Body of pancreas (tissue), 4 donors: Measurements from ENCODE around the gene ARHGEF3. TPM values are rescaled to one million over a fixed set of nuclear protein-coding genes. Genes with fewer than 3 reads are reported as not detected.

Source experiments
- ATAC-seq: fragments of 150-250 bp; one replicate; pipeline ENCODE4 v1.9.1; 2016
- DNase-seq, 4 donors: peaks; one replicate each; pipeline ENCODE4 v3.0.0-alpha.2; 2019
- H3K27ac ChIP-seq, 4 donors: fragments of 200-600 bp; sonication (generic); 1 replicate in 3 of 4; 2 replicates in 1 of 4; pipeline versions ENCODE4 v1.5.1 to v1.6.1; 2016 to 2019; ENCODE audit warnings: mild to moderate bottlenecking in 1 of 4, mixed read lengths in 1 of 4, moderate library complexity in 1 of 4
- H3K27me3 ChIP-seq, 2 donors: fragments of 200-600 bp; sonication (generic); one replicate each; pipeline ENCODE4 v1.6.0; 2016; ENCODE audit warnings: mild to moderate bottlenecking in 1 of 2
- H3K36me3 ChIP-seq, 2 donors: fragments of 200-600 bp; sonication (generic); replicated peaks in 1 of 2; 2 replicates each; pipeline ENCODE4 v1.5.1; 2016; ENCODE audit warnings: low read depth in 2 of 2; ENCODE audit not compliant: insufficient read depth in 1 of 2
- H3K4me1 ChIP-seq: fragments of 200-600 bp; sonication (generic); one replicate; pipeline ENCODE4 v1.6.0; 2016
- H3K4me3 ChIP-seq, 2 donors: fragments of 200-600 bp; sonication (generic); 1 replicate in 1 of 2; 2 replicates in 1 of 2; pipeline ENCODE4 v1.5.1; 2016 to 2019
- H3K9me3 ChIP-seq, 3 donors: fragments of 200-600 bp; sonication (generic); 1 replicate in 2 of 3; 2 replicates in 1 of 3; pipeline ENCODE4 v1.5.1; 2016
- POLR2A ChIP-seq, 3 donors: fragments of 450-650 bp; IDR thresholded peaks; one replicate each; pipeline ENCODE4 v1.6.1; 2016; ENCODE audit warnings: antibody characterized with exemption in 3 of 3, mild to moderate bottlenecking in 2 of 3
- WGBS, 2 donors: methylation state at CpG; one replicate each; pipeline ENCODE4 v1.1.5; 2017; 5-methylcytosine and 5-hydroxymethylcytosine counted together
- intact Hi-C: fragments of 100-400 bp; cut with DNase I; formaldehyde crosslinking; loops from one replicate; pipeline ENCODE4 v1.15.1; 2023
- total RNA-seq, 2 donors: library from RNA; depleted of rRNA; stranded (reverse); fragments of >200 nt; gene quantifications; one replicate each; pipeline ENCODE4 v1.1.0, GENCODE V29; 2016
- TF ChIP-seq, protein P1 (sequence below), 7 experiments: fragments of 450-650 bp in 4 of 7; fragments of 200-600 bp in 3 of 7; sonication (generic) in 3 of 7; IDR thresholded peaks; one replicate each; pipeline ENCODE4 v1.5.1; 2016 to 2019; ENCODE audit warnings: antibody characterized with exemption in 7 of 7

ARHGEF3 gene
- total RNA-seq, 2 donors from 2014 or later, result 27.4 to 38.7 TPM

DNA sequence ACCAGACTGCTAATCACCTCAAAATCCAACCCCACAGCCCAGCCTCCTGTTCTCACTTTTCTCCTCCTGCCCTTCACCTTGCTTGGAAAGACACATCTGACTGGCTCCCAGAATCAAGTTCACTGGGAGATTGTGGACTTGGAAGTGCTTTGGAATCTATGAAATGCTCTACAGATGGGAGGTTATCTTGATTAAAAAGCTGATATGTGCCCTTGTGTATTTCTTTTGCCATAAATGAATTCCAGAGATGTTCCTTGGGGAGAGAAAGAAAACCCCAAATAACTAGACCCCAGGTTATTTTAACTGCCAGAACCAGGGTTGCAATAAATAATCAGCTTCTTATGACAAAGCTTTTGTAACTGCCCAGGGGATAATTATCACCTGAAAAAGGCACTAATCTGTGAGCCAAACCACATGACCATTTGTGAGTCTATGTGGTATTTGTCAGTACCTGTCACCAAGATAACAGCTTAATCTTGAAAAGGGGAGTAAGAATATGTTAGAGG, 21.7 kb upstream of the ARHGEF3 start:
- Histone ChIP-seq H3K9me3 (no peaks in the 10 kb centered on the region), H3K36me3 (no peaks in the 10 kb centered on the region), H3K27me3 (no peaks in the 10 kb centered on the region), H3K4me3 (no peak overlapping the region), H3K27ac (peak overlapping the region in 1 of 4 donors; percentile 29), H3K4me1 (peaks cover 20% of the 10 kb centered on the region)
- intact Hi-C loops, result no loop called here
- DNase-seq (no peak), ATAC-seq (no peak)
- TF ChIP-seq, protein P1, sequence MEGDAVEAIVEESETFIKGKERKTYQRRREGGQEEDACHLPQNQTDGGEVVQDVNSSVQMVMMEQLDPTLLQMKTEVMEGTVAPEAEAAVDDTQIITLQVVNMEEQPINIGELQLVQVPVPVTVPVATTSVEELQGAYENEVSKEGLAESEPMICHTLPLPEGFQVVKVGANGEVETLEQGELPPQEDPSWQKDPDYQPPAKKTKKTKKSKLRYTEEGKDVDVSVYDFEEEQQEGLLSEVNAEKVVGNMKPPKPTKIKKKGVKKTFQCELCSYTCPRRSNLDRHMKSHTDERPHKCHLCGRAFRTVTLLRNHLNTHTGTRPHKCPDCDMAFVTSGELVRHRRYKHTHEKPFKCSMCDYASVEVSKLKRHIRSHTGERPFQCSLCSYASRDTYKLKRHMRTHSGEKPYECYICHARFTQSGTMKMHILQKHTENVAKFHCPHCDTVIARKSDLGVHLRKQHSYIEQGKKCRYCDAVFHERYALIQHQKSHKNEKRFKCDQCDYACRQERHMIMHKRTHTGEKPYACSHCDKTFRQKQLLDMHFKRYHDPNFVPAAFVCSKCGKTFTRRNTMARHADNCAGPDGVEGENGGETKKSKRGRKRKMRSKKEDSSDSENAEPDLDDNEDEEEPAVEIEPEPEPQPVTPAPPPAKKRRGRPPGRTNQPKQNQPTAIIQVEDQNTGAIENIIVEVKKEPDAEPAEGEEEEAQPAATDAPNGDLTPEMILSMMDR (IDR thresholded peaks at IDR 0.05), result no peak
- no peak for TF ChIP-seq POLR2A (IDR thresholded peaks at IDR 0.05)

DNA sequence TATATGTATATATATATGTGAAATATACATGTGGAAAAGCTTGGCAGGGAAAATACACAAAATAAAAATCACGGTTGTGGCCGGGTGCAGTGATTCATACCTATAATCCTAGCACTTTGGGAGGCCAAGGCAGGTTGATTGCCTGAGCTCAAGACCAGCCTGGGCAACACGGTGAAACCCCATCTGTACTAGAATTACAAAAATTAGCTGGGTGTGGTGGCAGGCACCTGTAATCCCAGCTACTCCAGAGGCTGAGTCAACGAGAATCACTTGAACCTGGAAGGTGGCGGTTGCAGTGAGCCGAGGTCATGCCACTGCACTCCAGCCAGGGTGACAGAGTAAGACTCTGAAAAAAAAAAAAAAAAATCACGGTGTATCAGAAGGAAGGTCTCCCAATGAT, 20.8 kb upstream of the ARHGEF3 start:
- no peak for TF ChIP-seq POLR2A (IDR thresholded peaks at IDR 0.05)
- TF ChIP-seq, protein P1 (IDR thresholded peaks at IDR 0.05), result no peak
- intact Hi-C loops, result no loop called here
- WGBS, 2 donors, result 75 to 84% methylated on average over 7 of the region's 7 CpGs
- H3K27me3 ChIP-seq, result no peaks in the 10 kb centered on the region
- no peaks in the 10 kb centered on the region for H3K36me3 ChIP-seq
- H3K4me1 ChIP-seq, result peaks cover 21% of the 10 kb centered on the region
- no peak overlapping the region for H3K27ac ChIP-seq
- no peak for ATAC-seq
- no peak for DNase-seq
- H3K9me3 ChIP-seq, result no peaks in the 10 kb centered on the region
- H3K4me3 ChIP-seq, result no peak overlapping the region

DNA sequence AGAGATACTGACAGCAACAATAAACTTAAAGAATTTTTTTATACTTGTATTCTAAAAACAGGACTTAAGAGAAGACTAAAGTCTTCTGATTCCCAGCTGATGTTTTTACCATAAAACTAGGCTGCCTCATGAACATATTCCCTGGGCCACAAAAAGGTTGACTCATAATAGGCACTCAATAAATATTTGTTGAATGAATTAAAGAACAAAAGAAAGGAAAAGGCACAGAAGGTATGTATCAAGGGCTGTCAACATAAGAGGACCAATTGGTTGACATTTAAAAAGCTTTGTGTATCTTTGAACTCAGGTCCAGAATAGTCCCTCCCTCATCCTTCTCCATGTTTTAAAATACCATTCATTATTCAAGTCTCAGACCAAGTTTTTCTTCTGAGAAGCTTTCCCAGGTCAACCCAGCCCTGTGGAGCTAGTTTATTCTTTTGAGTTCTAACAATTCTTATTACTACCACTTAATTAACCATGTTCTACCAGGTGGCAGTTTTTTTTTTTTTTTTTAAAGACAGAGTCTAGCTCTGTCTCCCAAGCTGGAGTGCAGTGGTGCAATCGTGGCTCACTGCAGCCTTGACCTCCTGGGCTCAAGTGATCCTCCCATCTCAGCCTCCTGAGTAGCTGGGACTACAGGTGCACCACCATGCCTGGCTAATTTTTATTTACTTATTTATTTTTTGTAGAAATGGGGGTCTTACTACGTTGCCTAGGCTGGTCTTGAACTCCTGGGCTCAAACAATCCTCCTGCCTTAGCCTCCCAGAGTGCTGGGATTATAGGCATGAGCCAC, 17.5 kb upstream of the ARHGEF3 start:
- Histone ChIP-seq H3K27ac (no peak overlapping the region), H3K27me3 (no peaks in the 10 kb centered on the region), H3K4me3 (no peak overlapping the region), H3K9me3 (no peaks in the 10 kb centered on the region), H3K4me1 (peaks cover 19% of the 10 kb centered on the region), H3K36me3 (no peaks in the 10 kb centered on the region)
- no peak for TF ChIP-seq POLR2A (IDR thresholded peaks at IDR 0.05)
- TF ChIP-seq, protein P1 (IDR thresholded peaks at IDR 0.05), result no peak
- ATAC-seq, result no peak
- DNase-seq, result no peak
- intact Hi-C loops, result no loop called here
- WGBS, 2 donors, result 55 to 70% methylated on average over 2 of the region's 2 CpGs

DNA sequence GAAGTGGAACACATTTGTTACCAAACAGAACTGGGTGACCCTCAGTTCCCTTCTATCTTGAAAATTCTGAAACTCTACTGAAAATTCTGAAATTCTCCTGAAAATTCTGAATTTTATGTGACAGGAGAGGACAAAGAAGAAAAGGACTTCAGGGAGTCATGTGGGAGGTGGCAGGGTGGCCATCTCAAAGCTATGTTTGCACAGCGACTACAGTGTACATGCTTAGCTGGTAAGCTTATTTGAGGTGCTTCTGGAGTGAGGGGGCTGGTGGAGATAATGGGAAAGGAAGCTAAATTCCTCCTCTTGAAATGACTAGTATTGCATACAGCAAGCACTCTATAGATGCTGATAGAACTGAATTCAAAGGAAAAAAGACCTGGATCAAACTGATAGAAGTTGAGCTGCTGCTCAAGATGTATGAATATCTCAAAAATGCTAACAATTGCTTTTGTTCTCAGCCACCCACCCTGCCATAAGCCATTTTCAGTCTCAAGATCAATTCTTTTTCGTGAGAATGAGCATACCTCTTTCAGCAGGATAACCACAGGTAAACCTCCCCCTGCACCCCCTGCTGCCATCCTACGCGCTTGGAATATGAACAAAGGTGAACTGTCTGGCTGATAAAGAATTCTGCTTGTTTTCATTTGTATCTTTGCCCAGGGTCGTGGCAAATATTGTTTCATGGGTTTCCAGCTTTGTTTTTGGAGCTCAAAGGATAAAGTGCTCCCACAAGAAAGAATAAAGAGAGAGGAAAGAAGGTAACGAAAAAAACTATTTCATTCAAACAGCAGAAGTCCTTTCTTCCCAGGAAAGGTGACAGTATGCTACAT, 16.6 kb upstream of the ARHGEF3 start:
- ATAC-seq, result no peak
- intact Hi-C loops, result no loop called here
- WGBS, 2 donors, result 32 to 36% methylated on average over 6 of the region's 6 CpGs

More for the DNA sequence above, 16.6 kb upstream of the ARHGEF3 start:
- H3K4me3 ChIP-seq, result no peak overlapping the region
- no peaks in the 10 kb centered on the region for H3K36me3 ChIP-seq
- H3K9me3 ChIP-seq, result no peaks in the 10 kb centered on the region
- peaks cover 11% of the 10 kb centered on the region for H3K4me1 ChIP-seq
- TF ChIP-seq, protein P1 (IDR thresholded peaks at IDR 0.05), result no peak
- TF ChIP-seq POLR2A (IDR thresholded peaks at IDR 0.05), result no peak
- DNase-seq, result no peak
- no peak overlapping the region for H3K27ac ChIP-seq
- no peaks in the 10 kb centered on the region for H3K27me3 ChIP-seq
